Mesenchymal stem cell (in vitro differentiated cells and primary cell): ENCODE measurements around the gene KDM1A. TPM values are rescaled to one million over a fixed set of nuclear protein-coding genes. Genes with fewer than 3 reads are reported as not detected.

Experiments
- DNase-seq: peaks from one replicate; pipeline ENCODE4 v3.0.0-alpha.2; 2013
- H2AFZ ChIP-seq: one replicate; pipeline ENCODE4 v1.6.1; 2013; ENCODE audit warnings: low read depth, mild to moderate bottlenecking, control low read depth, inconsistent platforms, low read length, moderate library complexity
- H2AK5ac ChIP-seq: 2 replicates; pipeline ENCODE4 v1.6.1; 2013; ENCODE audit warnings: low read length, moderate library complexity, mild to moderate bottlenecking, inconsistent platforms; ENCODE audit not compliant: severe bottlenecking
- H2BK120ac ChIP-seq: one replicate; pipeline ENCODE4 v1.6.1; 2013; ENCODE audit warnings: low read depth, mild to moderate bottlenecking, inconsistent platforms, low read length, moderate library complexity
- H2BK12ac ChIP-seq, 2 experiments: one replicate each; pipeline ENCODE4 v1.6.1; 2013; ENCODE audit warnings: inconsistent platforms in 2 of 2, low read length in 2 of 2, mild to moderate bottlenecking in 2 of 2, moderate library complexity in 2 of 2, control low read depth in 1 of 2
- H2BK15ac ChIP-seq: one replicate; pipeline ENCODE4 v1.6.1; 2013; ENCODE audit warnings: mild to moderate bottlenecking, low read depth, inconsistent platforms; ENCODE audit not compliant: poor library complexity, severe bottlenecking
- H2BK5ac ChIP-seq: 2 replicates; pipeline ENCODE4 v1.6.1; 2013; ENCODE audit warnings: low read depth, mild to moderate bottlenecking, low read length, control low read depth, inconsistent platforms; ENCODE audit not compliant: poor library complexity, severe bottlenecking
- H3K14ac ChIP-seq, 2 experiments: one replicate each; pipeline ENCODE4 v1.6.1; 2013; ENCODE audit warnings: inconsistent platforms in 2 of 2, low read length in 2 of 2, control low read depth in 1 of 2, mild to moderate bottlenecking in 1 of 2, moderate library complexity in 1 of 2
- H3K18ac ChIP-seq, 2 experiments: one replicate each; pipeline ENCODE4 v1.6.1; 2013; ENCODE audit warnings: inconsistent platforms in 2 of 2, low read length in 2 of 2, control low read depth in 1 of 2, low read depth in 1 of 2, mild to moderate bottlenecking in 1 of 2
- H3K23ac ChIP-seq, 2 experiments: one replicate each; pipeline ENCODE4 v1.6.1; 2013; ENCODE audit warnings: inconsistent platforms in 2 of 2, low read length in 2 of 2, mild to moderate bottlenecking in 2 of 2, moderate library complexity in 2 of 2, control low read depth in 1 of 2
- H3K27ac ChIP-seq: 2 replicates; pipeline ENCODE4 v1.5.1; 2013; ENCODE audit warnings: mild to moderate bottlenecking, moderate library complexity, low read length, control low read depth, inconsistent platforms; ENCODE audit not compliant: poor library complexity, severe bottlenecking
- H3K27me3 ChIP-seq, 2 experiments: 2 replicates each; pipeline versions ENCODE4 v1.6.1 to v1.7.0; 2013; ENCODE audit warnings: low read length in 2 of 2, mild to moderate bottlenecking in 2 of 2, moderate library complexity in 2 of 2, control low read depth in 1 of 2, inconsistent platforms in 1 of 2; ENCODE audit not compliant: control insufficient read depth in 1 of 2, insufficient read depth in 1 of 2
- H3K36me3 ChIP-seq, 2 experiments: 2 replicates each; pipeline versions ENCODE4 v1.6.1 to v1.7.0; 2013; ENCODE audit warnings: low read length in 2 of 2, control low read depth in 1 of 2, inconsistent platforms in 1 of 2, low read depth in 1 of 2, mild to moderate bottlenecking in 1 of 2; ENCODE audit not compliant: insufficient read depth in 2 of 2, control insufficient read depth in 1 of 2
- H3K4ac ChIP-seq, 2 experiments: one replicate each; pipeline ENCODE4 v1.6.1; 2013; ENCODE audit warnings: inconsistent platforms in 2 of 2, low read length in 2 of 2, mild to moderate bottlenecking in 2 of 2, moderate library complexity in 2 of 2, control low read depth in 1 of 2, low read depth in 1 of 2
- H3K4me1 ChIP-seq: 2 replicates; pipeline ENCODE4 v1.6.1; 2013; ENCODE audit warnings: low read depth, low read length, control low read depth; ENCODE audit not compliant: control insufficient read depth, insufficient read depth
- H3K4me2 ChIP-seq: 2 replicates; pipeline ENCODE4 v1.6.1; 2013; ENCODE audit warnings: low read length, mild to moderate bottlenecking, inconsistent platforms; ENCODE audit not compliant: poor library complexity, severe bottlenecking
- H3K4me3 ChIP-seq, 2 experiments: 2 replicates each; pipeline versions ENCODE4 v1.5.1 to v1.7.0; 2013; ENCODE audit warnings: low read length in 2 of 2, mild to moderate bottlenecking in 2 of 2, control low read depth in 1 of 2, low read depth in 1 of 2; ENCODE audit not compliant: insufficient read depth in 1 of 2
- H3K79me1 ChIP-seq: replicated peaks from 2 replicates; pipeline ENCODE4 v1.6.1; 2013; ENCODE audit warnings: mild to moderate bottlenecking, control low read depth, low read length, inconsistent platforms; ENCODE audit not compliant: poor library complexity, severe bottlenecking
- H3K9ac ChIP-seq: 2 replicates; pipeline ENCODE4 v1.7.0; 2013; ENCODE audit warnings: mild to moderate bottlenecking, low read length, moderate library complexity
- H3K9me3 ChIP-seq: 2 replicates; pipeline ENCODE4 v1.7.0; 2013; ENCODE audit warnings: mild to moderate bottlenecking, low read length; ENCODE audit not compliant: control insufficient read depth
- H4K8ac ChIP-seq: one replicate; pipeline ENCODE4 v1.6.1; 2013; ENCODE audit warnings: inconsistent platforms, mild to moderate bottlenecking, low read length, moderate library complexity
- H4K91ac ChIP-seq: one replicate; pipeline ENCODE4 v1.6.1; 2013; ENCODE audit warnings: mild to moderate bottlenecking, low read length, inconsistent platforms
- WGBS: methylation state at CpG from one replicate; pipeline ENCODE4 v1.1.7; 2013; ENCODE audit warnings: mixed read lengths; 5-methylcytosine and 5-hydroxymethylcytosine counted together
- small RNA-seq: library from polyadenylated mRNA; stranded (forward); fragments of <200 nt; extraction: miRNeasy Mini kit (QIAGEN cat#:217004); gene quantifications from one replicate; pipeline ENCODE3, GENCODE V24; 2013; ENCODE audit warnings: low read depth

KDM1A gene

DNA sequence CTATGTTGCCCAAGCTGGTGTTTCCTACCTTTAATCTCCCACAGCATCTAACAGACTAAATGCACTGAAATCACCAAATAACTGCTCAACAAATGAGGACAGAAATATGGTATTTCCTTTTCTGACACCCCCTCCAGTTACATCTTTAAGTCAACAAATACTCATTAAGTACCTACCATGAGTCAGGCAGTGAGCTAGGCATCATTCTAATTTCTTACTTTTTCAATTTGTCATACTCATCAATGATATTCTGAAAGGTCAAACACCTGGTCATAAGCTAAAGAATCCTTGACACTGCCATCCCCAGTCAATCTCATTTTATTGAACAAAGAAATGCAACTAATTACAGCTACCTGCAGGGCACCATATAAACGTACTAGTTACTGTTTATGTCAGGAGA lies 112.8 kb downstream of the KDM1A start:
- no peak overlapping the region for H3K4me2 ChIP-seq
- H4K8ac ChIP-seq, result no peak overlapping the region
- no peak overlapping the region for H2BK5ac ChIP-seq
- no peak overlapping the region for H3K14ac ChIP-seq
- H3K27ac ChIP-seq, result no peak overlapping the region
- H2BK15ac ChIP-seq, result no peak overlapping the region
- no peak overlapping the region for H3K4me3 ChIP-seq
- no peak overlapping the region for H2BK12ac ChIP-seq
- no peaks in the 10 kb centered on the region for H3K27me3 ChIP-seq
- H2BK120ac ChIP-seq, result no peak overlapping the region
- H3K18ac ChIP-seq, result no peak overlapping the region
- WGBS, result 47% methylated on average over 1 of the region's 1 CpG
- no peaks in the 10 kb centered on the region for H3K9me3 ChIP-seq
- H3K36me3 ChIP-seq, result peaks cover 0 to 4% of the 10 kb centered on the region in 2 experiments
- peaks cover 8% of the 10 kb centered on the region for H3K79me1 ChIP-seq
- no peak overlapping the region for H4K91ac ChIP-seq
- H3K9ac ChIP-seq, result no peak overlapping the region
- DNase-seq, result no peak
- no peak overlapping the region for H3K23ac ChIP-seq
- no peaks in the 10 kb centered on the region for H3K4me1 ChIP-seq
- H2AK5ac ChIP-seq, result no peak overlapping the region
- no peak overlapping the region for H3K4ac ChIP-seq
- H2AFZ ChIP-seq, result no peak overlapping the region

Small RNA genes within 50 kb of the gene (small RNA-seq; reads per million reads assigned to genes)
- not detected for gene MIR3115
- gene MIR4419A, result not detected
